CD14-positive monocyte (primary cell): Measurements from ENCODE around the gene ZNF776. TPM values are rescaled to one million over a fixed set of nuclear protein-coding genes. Genes with fewer than 3 reads are reported as not detected.

Experiments used
- DNase-seq, 3 donors: peaks; one replicate each; pipeline ENCODE4 v3.0.0-alpha.2; 2011 to 2022
- H2AFZ ChIP-seq: 2 replicates; pipeline ENCODE4 v1.6.0; 2012; ENCODE audit warnings: mild to moderate bottlenecking, low read depth, low read length, inconsistent platforms; ENCODE audit not compliant: insufficient read depth, poor library complexity, severe bottlenecking
- H3K27ac ChIP-seq, 2 donors: 1 replicate in 1 of 2; 2 replicates in 1 of 2; pipeline ENCODE4 v1.5.1; 2012 to 2013; ENCODE audit warnings: low read length in 2 of 2, control low read depth in 1 of 2, inconsistent platforms in 1 of 2, low read depth in 1 of 2, mild to moderate bottlenecking in 1 of 2
- H3K27me3 ChIP-seq, 2 donors: one replicate each; pipeline versions ENCODE4 v1.6.0 to v1.6.1; 2011 to 2013; ENCODE audit warnings: low read length in 2 of 2; ENCODE audit not compliant: control insufficient read depth in 2 of 2, insufficient read depth in 2 of 2
- H3K36me3 ChIP-seq, 2 donors: replicated peaks in 1 of 2; 1 replicate in 1 of 2; 2 replicates in 1 of 2; pipeline versions ENCODE4 v1.5.1 to v1.6.1; 2012 to 2013; ENCODE audit warnings: low read length in 2 of 2, control low read depth in 1 of 2, inconsistent platforms in 1 of 2, mild to moderate bottlenecking in 1 of 2; ENCODE audit not compliant: insufficient read depth in 2 of 2, control insufficient read depth in 1 of 2
- H3K4me1 ChIP-seq, 2 donors: 1 replicate in 1 of 2; 2 replicates in 1 of 2; pipeline versions ENCODE4 v1.5.1 to v1.6.1; 2012 to 2013; ENCODE audit warnings: low read length in 2 of 2, control low read depth in 1 of 2, inconsistent platforms in 1 of 2, mild to moderate bottlenecking in 1 of 2, moderate library complexity in 1 of 2; ENCODE audit not compliant: insufficient read depth in 2 of 2, control insufficient read depth in 1 of 2
- H3K4me2 ChIP-seq: replicated peaks from 2 replicates; pipeline ENCODE3; 2012; ENCODE audit warnings: low read length, moderate library complexity, mild to moderate bottlenecking; ENCODE audit not compliant: poor library complexity, severe bottlenecking; ENCODE audit errors: extremely low read depth
- H3K4me3 ChIP-seq, 3 experiments: fragments of 200-600 bp in 1 of 3; sonication (generic) in 1 of 3; replicated peaks in 1 of 3; 1 replicate in 2 of 3; 2 replicates in 1 of 3; pipeline ENCODE4 v1.5.1; 2011 to 2013; ENCODE audit warnings: low read length in 3 of 3, mild to moderate bottlenecking in 3 of 3, control low read depth in 2 of 3, low read depth in 2 of 3, inconsistent platforms in 1 of 3, moderate library complexity in 1 of 3
- H3K79me2 ChIP-seq: 2 replicates; pipeline ENCODE4 v1.6.0; 2012; ENCODE audit warnings: mild to moderate bottlenecking, control low read depth, inconsistent platforms, low read length, moderate library complexity; ENCODE audit not compliant: insufficient read depth
- H3K9ac ChIP-seq: 2 replicates; pipeline ENCODE4 v1.6.0; 2017; ENCODE audit warnings: low read length, mild to moderate bottlenecking; ENCODE audit not compliant: insufficient read depth, poor library complexity, severe bottlenecking
- H3K9me3 ChIP-seq, 2 donors: replicated peaks in 1 of 2; 1 replicate in 1 of 2; 2 replicates in 1 of 2; pipeline versions ENCODE4 v1.5.1 to v1.6.1; 2012 to 2013; ENCODE audit warnings: low read length in 2 of 2, control low read depth in 1 of 2; ENCODE audit not compliant: control insufficient read depth in 1 of 2, insufficient read depth in 1 of 2
- H4K20me1 ChIP-seq: 2 replicates; pipeline ENCODE4 v1.6.0; 2012; ENCODE audit warnings: mild to moderate bottlenecking, low read length, control low read depth, moderate library complexity; ENCODE audit not compliant: insufficient read depth
- H3K27ac Mint-ChIP-seq, 7 donors: one replicate each; pipeline ENCODE4 v1.8.0; 2020; ENCODE audit warnings: mild to moderate bottlenecking in 7 of 7, mixed read lengths in 7 of 7, moderate library complexity in 6 of 7, inconsistent platforms in 2 of 7
- H3K27me3 Mint-ChIP-seq, 3 donors: one replicate each; pipeline ENCODE4 v1.8.0; 2021 to 2022; ENCODE audit warnings: low read depth in 3 of 3, mild to moderate bottlenecking in 3 of 3, mixed read lengths in 3 of 3, moderate library complexity in 3 of 3, inconsistent platforms in 1 of 3
- H3K36me3 Mint-ChIP-seq, 2 donors: one replicate each; pipeline ENCODE4 v1.8.0; 2020; ENCODE audit warnings: mixed read lengths in 2 of 2, inconsistent platforms in 1 of 2, mild to moderate bottlenecking in 1 of 2
- H3K4me1 Mint-ChIP-seq: one replicate; pipeline ENCODE4 v1.8.0; 2020; ENCODE audit warnings: mild to moderate bottlenecking, mixed read lengths
- H3K4me3 Mint-ChIP-seq, 2 donors: one replicate each; pipeline ENCODE4 v1.8.0; 2020; ENCODE audit warnings: mild to moderate bottlenecking in 2 of 2, mixed read lengths in 2 of 2, moderate library complexity in 1 of 2
- H3K9me3 Mint-ChIP-seq, 7 donors: one replicate each; pipeline ENCODE4 v1.8.0; 2020 to 2022; ENCODE audit warnings: mixed read lengths in 7 of 7, mild to moderate bottlenecking in 6 of 7, moderate library complexity in 6 of 7, inconsistent platforms in 2 of 7
- CTCF ChIP-seq: fragments of 200-600 bp; IDR thresholded peaks from one replicate; pipeline ENCODE4 v1.8.0; 2022; ENCODE audit warnings: antibody characterized with exemption, mild to moderate bottlenecking
- WGBS: methylation state at CpG from one replicate; pipeline ENCODE4 v1.1.5; 2013; ENCODE audit warnings: missing lambda C conversion rate; ENCODE audit not compliant: insufficient coverage; 5-methylcytosine and 5-hydroxymethylcytosine counted together
- intact Hi-C, 2 donors: fragments of 100-400 bp; cut with micrococcal nuclease; formaldehyde crosslinking; loops; one replicate each; pipeline versions ENCODE4 v1.15.0 to v1.15.1; 2023
- polyA plus RNA-seq, 3 donors: library from polyadenylated mRNA; depleted of rRNA in 1 of 3; unstranded in 2 of 3; stranded (reverse) in 1 of 3; fragments of 300-500 nt in 2 of 3; fragments of >200 nt in 1 of 3; fragmentation: Illumina TruSeq in 2 of 3; gene quantifications; 1 replicate in 2 of 3; 2 replicates in 1 of 3; pipeline ENCODE4 v1.2.3, GENCODE V29; 2012 to 2021

Gene ZNF776
- polyA plus RNA-seq, 3 donors, result 1.9 to 4.4 (median 2.9) TPM

- 12% methylated on average over 5 of the region's 6 CpGs for WGBS
- Histone ChIP-seq H3K9me3 (no peaks in the 10 kb centered on the region), H3K27me3 (no peaks in the 10 kb centered on the region), H4K20me1 (no peaks in the 10 kb centered on the region), H3K4me3 (peak overlapping the region; percentile 36 to 80 (median 57)), H2AFZ (peak overlapping the region; percentile 80), H3K4me2 (peak overlapping the region; percentile 80), H3K27ac (peak overlapping the region; percentile 38 to 41), H3K9ac (peak overlapping the region; percentile 71), H3K79me2 (no peaks in the 10 kb centered on the region), H3K36me3 (peaks cover 6 to 24% of the 10 kb centered on the region in 2 donors), H3K4me1 (peaks cover 27 to 33% of the 10 kb centered on the region in 2 donors)
- H3K36me3 Mint-ChIP-seq, result peaks cover 21 to 43% of the 10 kb centered on the region in 2 donors
- intact Hi-C loops, result no loop called here
- H3K4me3 Mint-ChIP-seq, result peak overlapping the region; percentile 90 to 99
- DNase-seq, result no peak
- H3K9me3 Mint-ChIP-seq, result peaks cover 0 to 2% (median 0%) of the 10 kb centered on the region in 7 donors
- no peak for TF ChIP-seq CTCF
- peaks cover 0 to 6% (median 0%) of the 10 kb centered on the region in 3 donors for H3K27me3 Mint-ChIP-seq
- peaks cover 58% of the 10 kb centered on the region for H3K4me1 Mint-ChIP-seq
- H3K27ac Mint-ChIP-seq, result peak overlapping the region in 3 of 7 donors; percentile 12 to 85 (median 76)
Measured at GRCh38 chr19:57803265-57803593, 56.6 kb downstream of the ZNF776 start.

GRCh38 chr19:57803594-57804325 lies 57.1 kb downstream of the ZNF776 start:
- Histone ChIP-seq H2AFZ (peak overlapping the region; percentile 80), H3K9ac (peak overlapping the region; percentile 71), H3K4me1 (peaks cover 22 to 27% of the 10 kb centered on the region in 2 donors), H3K27ac (peak overlapping the region; percentile 38 to 41), H3K79me2 (no peaks in the 10 kb centered on the region), H3K4me2 (peak overlapping the region; percentile 80), H3K9me3 (no peaks in the 10 kb centered on the region), H3K4me3 (peak overlapping the region; percentile 36 to 80 (median 57)), H3K27me3 (no peaks in the 10 kb centered on the region), H4K20me1 (no peaks in the 10 kb centered on the region), H3K36me3 (peaks cover 11 to 30% of the 10 kb centered on the region in 2 donors)
- Mint-ChIP-seq H3K4me3 (peak overlapping the region; percentile 90 to 99), H3K36me3 (peaks cover 26 to 48% of the 10 kb centered on the region in 2 donors), H3K4me1 (peaks cover 53% of the 10 kb centered on the region), H3K9me3 (peaks cover 0 to under 1% (median 0%) of the 10 kb centered on the region in 7 donors), H3K27me3 (peaks cover 0 to 6% (median 0%) of the 10 kb centered on the region in 3 donors), H3K27ac (peak overlapping the region in 5 of 7 donors; percentile 12 to 89 (median 76))
- DNase-seq, result no peak
- intact Hi-C loops, result no loop called here
- 22% methylated on average over 14 of the region's 19 CpGs for WGBS
- TF ChIP-seq CTCF, result no peak
